GM19395 (cell line): ENCODE measurements around the gene SORCS2.

ENCODE experiments used
- ATAC-seq: cut with Tn5 transposase; IDR thresholded peaks from one replicate; pipeline ENCODE4 v1.9.1; 2021; ENCODE audit warnings: mild to moderate bottlenecking, moderate library complexity; ENCODE audit not compliant: unreplicated experiment

SORCS2 gene

DNA sequence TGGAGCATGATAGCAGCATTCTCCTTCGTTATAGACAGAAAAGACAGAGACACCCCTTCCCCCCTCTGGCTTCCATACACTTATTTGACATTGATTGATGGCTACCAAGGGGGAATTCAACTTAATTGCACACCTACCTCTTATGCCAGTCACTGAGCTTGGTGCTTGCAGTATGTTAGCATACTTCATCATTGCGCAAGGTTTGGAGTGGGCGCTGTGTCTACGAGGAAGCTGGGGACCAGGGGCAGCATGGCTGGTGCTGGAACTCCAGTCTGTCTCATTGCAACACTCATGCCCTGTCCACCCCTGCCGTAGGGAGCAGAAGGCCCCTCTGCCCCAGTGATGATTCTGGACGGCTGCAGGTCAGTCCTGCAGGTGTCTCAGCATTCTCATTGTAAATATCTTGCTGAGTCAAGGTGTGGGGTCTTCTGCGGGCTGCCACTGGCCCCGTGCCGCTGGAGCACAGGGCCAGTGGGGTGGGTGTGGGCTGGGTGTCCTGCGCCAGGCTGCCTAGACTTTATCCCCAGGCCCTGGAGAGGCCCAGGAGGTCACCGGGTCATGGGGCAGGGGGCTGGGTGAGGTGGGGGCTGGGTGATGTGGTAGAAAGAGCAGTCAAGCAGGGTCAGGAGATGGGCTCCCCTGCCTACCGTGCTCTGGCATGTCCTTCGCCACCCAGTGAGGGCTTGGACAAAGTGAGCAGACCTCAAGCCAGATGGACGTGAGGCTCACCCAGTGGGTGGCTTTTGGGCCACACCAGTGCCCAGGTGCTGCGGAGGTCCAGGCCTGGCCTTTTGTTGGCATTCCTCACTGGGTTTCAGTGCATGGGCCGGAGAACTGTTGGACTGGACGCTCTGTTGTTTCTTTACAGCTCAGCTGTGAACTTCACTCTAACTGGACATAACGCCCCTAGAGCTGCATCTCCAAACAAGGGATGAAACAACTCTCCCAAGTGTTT lies 156.9 kb downstream of the SORCS2 start:
- no peak for ATAC-seq

- ATAC-seq, result no peak
Measured at GRCh38 chr4:7350396-7350795, 158.1 kb downstream of the SORCS2 start.

DNA sequence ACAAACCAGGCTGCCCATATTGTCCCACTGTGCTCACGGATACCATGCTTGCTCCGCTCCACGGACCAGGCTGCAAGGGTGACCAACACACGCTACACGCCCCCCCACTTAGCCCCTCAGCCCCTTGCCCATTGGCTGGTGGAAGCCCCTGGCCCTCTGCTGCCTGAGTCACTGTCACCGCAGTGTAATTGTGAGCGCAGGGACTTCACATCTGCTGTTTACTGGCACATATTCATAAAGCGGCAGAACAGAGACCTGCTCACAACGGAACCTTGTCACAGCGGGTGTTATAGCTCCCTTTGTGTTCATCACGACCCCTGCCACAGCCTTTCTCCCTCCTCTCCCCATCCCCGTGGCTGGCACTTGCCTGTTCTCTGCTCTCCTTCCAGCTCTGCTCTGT lies 158.7 kb downstream of the SORCS2 start:
- ATAC-seq, result no peak

- ATAC-seq, result no peak
Measured at GRCh38 chr4:7352486-7352885, 160.1 kb downstream of the SORCS2 start.

DNA sequence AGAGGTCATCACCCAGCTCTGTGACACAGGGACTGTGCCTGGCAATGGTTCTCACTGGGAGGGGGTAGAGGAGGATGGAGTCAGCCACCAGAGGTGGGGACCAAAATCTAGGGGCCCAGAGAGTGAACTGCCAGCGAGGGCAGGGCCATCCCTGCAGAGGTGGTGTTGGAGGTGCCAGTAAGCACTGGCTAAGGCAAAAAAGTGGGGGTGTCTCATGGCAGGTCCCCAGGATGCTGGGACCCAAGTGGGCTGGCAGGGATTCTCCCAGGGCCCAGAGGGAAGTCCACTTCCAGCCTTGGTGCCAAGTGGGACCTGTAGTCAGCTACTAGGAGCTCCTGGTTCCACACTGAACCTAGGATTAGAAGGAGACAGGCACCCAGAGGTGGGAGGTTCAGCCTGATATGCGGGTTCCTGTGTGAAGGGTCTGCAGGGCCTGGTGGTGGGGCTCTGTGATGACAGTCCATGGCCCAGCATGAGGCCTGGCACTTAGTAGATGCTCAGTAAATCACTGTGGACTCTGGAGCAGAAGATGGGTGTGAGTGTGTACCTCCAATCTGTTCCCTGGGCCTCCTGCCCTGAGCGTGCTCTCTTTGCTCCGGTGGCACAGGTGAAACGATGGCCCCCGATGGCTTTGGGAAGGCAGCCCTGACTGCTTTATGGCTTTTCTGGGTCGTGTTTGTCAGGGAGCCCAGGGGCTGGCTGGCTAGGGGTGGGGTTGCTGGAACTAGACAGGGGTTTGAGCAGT lies 160.9 kb downstream of the SORCS2 start:
- no peak for ATAC-seq

DNA sequence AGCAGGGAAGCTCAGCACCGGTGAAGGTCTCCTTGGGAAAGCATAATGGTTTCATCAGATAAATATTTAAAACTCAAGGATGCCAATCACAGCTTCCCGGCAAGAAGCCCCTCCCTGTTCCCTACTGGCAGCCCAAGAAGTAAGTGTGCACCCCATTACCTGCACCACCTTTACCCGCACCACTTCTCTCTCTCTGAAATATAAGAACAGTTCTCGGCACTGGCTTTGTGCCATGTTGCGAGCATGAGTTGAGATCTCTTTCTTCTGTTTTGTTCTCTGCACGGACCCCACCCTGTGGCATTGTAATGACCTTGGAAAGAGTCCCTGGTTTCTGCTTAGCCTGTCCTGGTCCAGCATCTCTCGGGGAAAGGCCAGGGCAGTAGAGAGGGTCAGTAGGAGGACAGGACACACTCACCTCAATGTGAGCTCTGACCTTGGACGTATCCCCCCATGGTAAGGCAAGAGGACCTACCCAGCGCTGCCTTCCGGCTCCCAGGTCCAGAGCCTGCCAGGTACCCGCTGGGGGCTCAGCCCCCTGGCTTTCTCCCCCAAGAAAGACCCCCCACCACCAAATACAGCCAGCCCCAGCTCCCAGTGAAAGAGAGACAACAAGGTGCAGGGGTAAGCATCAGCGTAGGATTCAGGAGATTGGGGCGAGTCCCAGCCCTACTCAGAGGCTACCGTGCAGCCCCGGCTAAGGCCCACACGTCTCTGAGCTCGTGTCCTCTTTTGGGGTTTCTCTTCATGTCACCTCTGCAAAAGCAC lies 161.7 kb downstream of the SORCS2 start:
- no peak for ATAC-seq

DNA sequence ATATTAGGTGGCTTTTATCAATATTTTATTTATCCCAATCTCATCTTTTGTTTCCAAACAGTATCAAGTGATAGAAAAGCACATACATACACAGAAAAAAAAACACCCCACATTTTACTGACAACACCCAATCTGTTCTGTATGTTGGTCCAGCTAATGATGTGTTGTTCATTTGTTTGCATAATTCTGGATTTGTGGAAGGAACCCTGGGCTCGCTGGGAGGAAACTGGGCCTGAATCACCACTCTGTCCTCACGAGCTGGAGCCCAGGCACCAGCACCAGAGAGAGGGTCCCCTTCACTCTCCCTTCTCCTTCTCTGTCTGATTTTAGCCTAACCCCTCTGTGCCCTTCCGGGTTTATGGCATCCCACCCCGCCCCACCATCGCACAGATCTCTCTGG lies 162.6 kb downstream of the SORCS2 start:
- ATAC-seq, result no peak

DNA sequence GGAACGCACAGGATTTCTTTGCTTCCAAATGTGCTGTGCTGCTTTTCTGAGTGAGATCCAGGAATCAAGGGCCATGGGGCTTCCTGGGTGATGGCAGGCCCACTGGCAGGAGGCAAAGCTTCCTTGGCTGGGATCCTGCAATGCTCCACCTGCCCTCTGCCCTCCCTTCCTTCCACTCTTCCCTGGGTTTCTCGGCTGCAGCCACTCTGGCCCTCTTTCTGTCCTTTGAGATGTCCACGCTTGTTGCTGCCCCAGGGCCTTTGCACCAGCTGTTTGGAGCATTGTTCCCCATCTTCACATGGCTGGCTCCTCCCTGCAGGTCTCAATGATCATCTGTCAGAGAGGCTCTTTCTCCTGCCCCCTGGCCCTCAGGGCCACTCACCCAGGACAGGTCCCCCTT lies 163.5 kb downstream of the SORCS2 start:
- ATAC-seq, result no peak

- no peak for ATAC-seq
Measured at GRCh38 chr4:7356667-7357310, 164.5 kb downstream of the SORCS2 start.

GRCh38 chr4:7357323-7357722 lies 165.0 kb downstream of the SORCS2 start:
- ATAC-seq, result no peak

DNA sequence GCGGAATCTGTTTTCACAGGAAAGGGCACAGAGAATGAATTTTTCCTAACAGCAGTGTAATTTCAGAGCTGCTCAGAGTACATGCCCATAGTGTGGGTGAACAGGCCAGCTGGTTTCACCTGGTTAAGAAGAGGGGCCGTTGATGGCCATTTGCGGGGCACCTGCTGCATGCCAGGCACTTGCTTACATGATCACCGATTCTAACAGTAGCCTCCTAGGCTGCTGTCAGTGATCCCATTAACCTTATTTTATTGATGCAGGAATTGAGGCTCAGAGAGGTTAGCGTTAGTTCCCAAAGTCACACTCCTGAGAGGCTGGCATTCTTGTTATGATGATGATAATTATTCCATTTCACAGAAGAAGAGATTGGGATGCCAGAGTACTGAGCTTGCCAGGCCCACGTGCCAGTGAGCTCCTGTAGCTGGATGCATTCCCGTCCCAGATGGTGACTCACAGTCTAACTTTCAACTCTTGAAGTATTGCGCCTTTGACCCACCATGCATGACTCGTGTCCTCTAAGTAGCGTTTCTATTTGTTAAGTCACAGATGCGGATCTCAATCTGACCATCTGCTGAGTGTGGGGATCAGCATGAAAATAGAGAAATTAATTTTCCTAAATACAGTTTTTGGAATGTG lies 165.9 kb downstream of the SORCS2 start:
- ATAC-seq, result no peak

- ATAC-seq, result no peak
Measured at GRCh38 chr4:7359400-7360062, 167.2 kb downstream of the SORCS2 start.

GRCh38 chr4:7360806-7361205 lies 168.5 kb downstream of the SORCS2 start:
- no peak for ATAC-seq

DNA sequence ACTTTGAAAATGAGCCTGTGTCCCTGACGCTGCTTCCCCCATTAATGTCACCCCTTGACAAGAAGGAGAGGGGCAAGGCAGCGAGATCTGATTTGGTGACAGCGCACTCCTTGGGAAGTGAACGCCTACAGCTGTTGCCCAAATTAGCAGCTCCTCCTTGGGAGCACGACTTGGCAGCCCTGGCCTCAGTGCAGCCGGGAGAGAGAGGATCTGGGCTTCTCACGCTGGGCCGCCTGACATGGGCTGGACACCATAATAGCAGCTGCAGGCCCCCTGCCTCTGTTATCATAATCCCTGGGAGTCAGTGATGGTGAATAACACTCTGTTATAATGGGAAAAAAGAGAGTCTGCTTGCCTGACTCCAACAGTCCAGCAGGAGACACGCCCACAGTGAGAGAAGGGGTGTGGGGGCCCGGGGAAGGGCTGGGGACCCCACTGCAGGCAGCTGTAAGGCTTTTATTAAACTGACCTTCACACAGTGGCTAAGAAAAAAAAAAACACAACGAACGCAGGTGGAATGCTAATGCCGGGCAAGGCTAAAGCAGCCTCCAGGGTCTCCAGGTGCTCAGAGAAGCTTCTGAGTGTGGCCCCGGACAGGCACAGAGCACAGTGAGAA lies 169.1 kb downstream of the SORCS2 start:
- no peak for ATAC-seq

- no peak for ATAC-seq
Measured at GRCh38 chr4:7362341-7362740, 170.0 kb downstream of the SORCS2 start.

DNA sequence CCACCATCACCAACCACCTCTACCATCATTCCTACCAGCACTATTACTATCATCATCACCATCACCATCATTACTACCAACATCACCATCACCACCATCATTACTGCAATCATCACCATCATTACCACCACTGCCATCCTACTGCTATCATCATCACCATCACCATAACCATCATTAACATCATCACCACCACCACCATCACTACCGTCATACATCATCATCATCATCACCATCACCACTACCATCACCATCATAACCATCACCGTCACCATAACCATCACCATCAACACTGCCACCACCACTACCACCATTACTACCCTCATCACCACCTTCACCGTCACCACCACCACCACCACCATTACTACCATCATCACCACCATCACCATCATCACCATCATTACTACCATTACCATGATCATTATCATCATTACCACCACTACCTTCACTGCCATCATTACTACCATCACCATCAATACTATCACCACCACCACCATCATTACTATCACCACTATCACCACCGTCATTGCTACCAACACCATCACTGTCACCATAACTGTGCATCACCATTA lies 170.6 kb downstream of the SORCS2 start:
- ATAC-seq, result no peak

GRCh38 chr4:7364979-7365378 lies 172.6 kb downstream of the SORCS2 start:
- ATAC-seq, result no peak

GRCh38 chr4:7365462-7366179 lies 173.3 kb downstream of the SORCS2 start:
- ATAC-seq, result no peak
